ENCODE measurements around the gene LRPAP1.
"Not testable (repeated sequence)": the region's sequence is repeated elsewhere in the genome, so short reads cannot be mapped to it uniquely, and the experiment has no call there.

LRPAP1 gene

GRCh38 chr4:3458371-3458770, 73.9 kb downstream of the LRPAP1 start (continued):
- no peak for TF ChIP-seq TSHZ2 (CRISPR knock-in tag; IDR thresholded peaks at IDR 0.05)
- no peak for TF ChIP-seq CSRNP3 (CRISPR knock-in tag; IDR thresholded peaks at IDR 0.05)

GRCh38 chr4:3455596-3455995, 76.6 kb downstream of the LRPAP1 start:
- ATAC-seq = not testable (repeated sequence)
